Tibial nerve (tissue), 4 donors: ENCODE measurements around the gene CTSA. TPM values are rescaled to one million over a fixed set of nuclear protein-coding genes. Genes with fewer than 3 reads are reported as not detected.

Experiments used
- DNase-seq, 2 donors: peaks; one replicate each; pipeline ENCODE4 v3.0.0-alpha.2; 2019; ENCODE audit warnings: low spot score in 2 of 2
- H3K27ac ChIP-seq, 4 donors: fragments of 200-600 bp; sonication (generic) in 3 of 4; one replicate each; pipeline ENCODE4 v1.5.1; 2017 to 2019; ENCODE audit warnings: mild to moderate bottlenecking in 1 of 4
- H3K27me3 ChIP-seq, 2 donors: fragments of 200-600 bp; sonication (generic) in 1 of 2; one replicate each; pipeline versions ENCODE4 v1.5.1 to v1.6.0; 2017 to 2019
- H3K36me3 ChIP-seq, 3 donors: fragments of 200-600 bp; sonication (generic); one replicate each; pipeline ENCODE4 v1.5.1; 2018 to 2019
- H3K4me1 ChIP-seq, 4 donors: fragments of 200-600 bp; sonication (generic) in 3 of 4; one replicate each; pipeline ENCODE4 v1.5.1; 2017 to 2019
- H3K4me3 ChIP-seq, 4 donors: fragments of 200-600 bp; sonication (generic) in 3 of 4; one replicate each; pipeline ENCODE4 v1.5.1; 2017 to 2019; ENCODE audit warnings: mild to moderate bottlenecking in 1 of 4, moderate library complexity in 1 of 4
- H3K9me3 ChIP-seq, 4 donors: fragments of 200-600 bp; sonication (generic) in 3 of 4; one replicate each; pipeline ENCODE4 v1.5.1; 2017 to 2019
- CTCF ChIP-seq, 5 experiments: fragments of 200-600 bp in 3 of 5; fragments of 450-650 bp in 2 of 5; sonication (generic) in 3 of 5; IDR thresholded peaks; one replicate each; pipeline ENCODE4 v1.5.1; 2016 to 2019; ENCODE audit warnings: antibody characterized with exemption in 5 of 5, mild to moderate bottlenecking in 3 of 5, moderate library complexity in 2 of 5
- EP300 ChIP-seq, 2 donors: sonication (generic); formaldehyde crosslinking; IDR thresholded peaks; one replicate each; pipeline ENCODE4 v1.6.1; 2017; ENCODE audit warnings: antibody characterized with exemption in 2 of 2, mild to moderate bottlenecking in 1 of 2
- POLR2A ChIP-seq, 2 donors: fragments of 450-650 bp; IDR thresholded peaks; one replicate each; pipeline ENCODE4 v1.6.1; 2017; ENCODE audit warnings: antibody characterized with exemption in 2 of 2, mild to moderate bottlenecking in 2 of 2, moderate library complexity in 2 of 2
- WGBS, 2 donors: methylation state at CpG; one replicate each; pipeline ENCODE4 v1.1.5; 2018; 5-methylcytosine and 5-hydroxymethylcytosine counted together
- total RNA-seq, 4 donors: library from RNA; depleted of rRNA; stranded (reverse); fragments of >200 nt; gene quantifications; one replicate each; pipeline ENCODE4 v1.1.0, GENCODE V29; 2016

The CTSA gene
- total RNA-seq, 4 donors from 2014 or later, result 50.4 to 87.3 (median 71.7) TPM

GRCh38 chr20:45883100-45883469 is 8.1 kb upstream of the CTSA start:
- Histone ChIP-seq H3K4me1 (peaks cover 0 to 56% (median 14%) of the 10 kb centered on the region in 4 donors), H3K36me3 (peaks cover 0 to 71% (median 3%) of the 10 kb centered on the region in 3 donors), H3K4me3 (no peak overlapping the region), H3K27me3 (no peaks in the 10 kb centered on the region), H3K27ac (no peak overlapping the region), H3K9me3 (no peaks in the 10 kb centered on the region)
- no peak for TF ChIP-seq CTCF (IDR thresholded peaks at IDR 0.05)
- TF ChIP-seq EP300 (IDR thresholded peaks at IDR 0.05), result no peak
- no peak for TF ChIP-seq POLR2A (IDR thresholded peaks at IDR 0.05)
- DNase-seq, result no peak
- 82 to 92% methylated on average over 9 of the region's 9 CpGs for WGBS, 2 donors

DNA sequence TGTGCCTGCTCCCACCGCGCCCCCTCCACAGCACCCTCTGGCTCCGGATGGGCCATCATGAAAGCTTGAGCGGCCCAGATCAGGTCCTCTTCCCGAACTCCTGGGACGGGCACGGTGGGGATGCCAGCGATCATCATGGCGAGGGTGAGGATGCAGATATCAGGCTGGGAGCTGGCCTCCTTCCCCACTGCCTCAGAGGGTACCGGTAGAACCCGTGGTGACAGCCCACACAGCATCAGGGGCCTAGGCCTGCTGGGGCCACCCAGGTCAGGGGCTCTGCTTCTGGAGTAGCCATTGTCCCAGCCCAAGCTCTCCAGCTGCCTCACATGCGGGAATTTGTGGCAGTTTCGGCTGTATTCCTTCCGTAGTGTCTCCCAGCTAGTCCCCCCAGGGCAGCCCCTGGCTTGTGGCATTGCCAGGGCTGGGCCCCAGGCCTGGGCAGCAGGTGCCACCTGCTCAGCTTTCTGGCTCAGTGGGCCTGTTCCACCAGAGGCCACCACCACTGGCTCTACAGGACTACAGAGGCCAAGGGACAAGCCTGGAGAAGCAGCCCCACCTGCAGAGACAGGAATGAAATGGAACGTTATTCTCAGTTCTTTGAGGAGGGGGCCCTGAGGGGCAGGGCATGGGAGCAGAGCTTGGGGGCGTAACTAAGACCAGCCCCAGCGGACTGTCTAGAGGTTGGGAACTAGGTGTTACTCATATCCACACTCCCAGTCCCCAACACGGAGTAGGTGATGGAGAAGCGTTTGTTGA is 4.4 kb upstream of the CTSA start:
- Histone ChIP-seq H3K9me3 (no peaks in the 10 kb centered on the region), H3K27me3 (no peaks in the 10 kb centered on the region), H3K4me1 (peaks cover 0 to 56% (median 17%) of the 10 kb centered on the region in 4 donors), H3K4me3 (no peak overlapping the region), H3K27ac (no peak overlapping the region), H3K36me3 (peaks cover 0 to 62% (median 3%) of the 10 kb centered on the region in 3 donors)
- 80 to 93% methylated on average over 12 to 18 of the region's 19 CpGs for WGBS, 2 donors
- TF ChIP-seq CTCF (IDR thresholded peaks at IDR 0.05) (no peak), POLR2A (IDR thresholded peaks at IDR 0.05) (no peak), EP300 (IDR thresholded peaks at IDR 0.05) (no peak)
- no peak for DNase-seq

- no peaks in the 10 kb centered on the region for H3K9me3 ChIP-seq
- TF ChIP-seq EP300 (IDR thresholded peaks at IDR 0.05) (no peak), POLR2A (IDR thresholded peaks at IDR 0.05) (no peak), CTCF (IDR thresholded peaks at IDR 0.05) (no peak)
- H3K27me3 ChIP-seq, result no peaks in the 10 kb centered on the region
- H3K36me3 ChIP-seq, result peaks cover 0 to 63% (median 3%) of the 10 kb centered on the region in 3 donors
- peaks cover 0 to 56% (median 20%) of the 10 kb centered on the region in 4 donors for H3K4me1 ChIP-seq
- H3K4me3 ChIP-seq, result no peak within 1 kb of the TSS
- 90 to 93% methylated on average over 8 of the region's 8 CpGs for WGBS, 2 donors
- DNase-seq, result no peak
- no peak within 1 kb of the TSS for H3K27ac ChIP-seq
Measured at GRCh38 chr20:45887346-45887715, 3.8 kb upstream of the CTSA start, which contains the start of gene SPATA25. TSS of gene SPATA25 (minus strand) at chr20:45887622. CDS start at chr20:45887590, 32 bp downstream.

- H3K9me3 ChIP-seq, result no peaks in the 10 kb centered on the region
- peaks cover 0 to 63% (median 3%) of the 10 kb centered on the region in 3 donors for H3K36me3 ChIP-seq
- DNase-seq, result no peak
- TF ChIP-seq CTCF (IDR thresholded peaks at IDR 0.05) (no peak), POLR2A (IDR thresholded peaks at IDR 0.05) (no peak), EP300 (IDR thresholded peaks at IDR 0.05) (no peak)
- WGBS, 2 donors, result 83 to 93% methylated on average over 2 to 3 of the region's 3 CpGs
- peaks cover 0 to 51% (median 24%) of the 10 kb centered on the region in 4 donors for H3K4me1 ChIP-seq
- no peaks in the 10 kb centered on the region for H3K27me3 ChIP-seq
- no peak overlapping the region for H3K27ac ChIP-seq
- no peak overlapping the region for H3K4me3 ChIP-seq
Measured at GRCh38 chr20:45888681-45889080, 2.5 kb upstream of the CTSA start.
